HG02840 (cell line): ENCODE data around the gene ELOVL2.

Experiments
- ATAC-seq: cut with Tn5 transposase; IDR thresholded peaks from one replicate; pipeline ENCODE4 v1.9.1; 2021; ENCODE audit warnings: mild to moderate bottlenecking, moderate library complexity, moderate number of reproducible peaks; ENCODE audit not compliant: unreplicated experiment, low FRiP score

The ELOVL2 gene

DNA sequence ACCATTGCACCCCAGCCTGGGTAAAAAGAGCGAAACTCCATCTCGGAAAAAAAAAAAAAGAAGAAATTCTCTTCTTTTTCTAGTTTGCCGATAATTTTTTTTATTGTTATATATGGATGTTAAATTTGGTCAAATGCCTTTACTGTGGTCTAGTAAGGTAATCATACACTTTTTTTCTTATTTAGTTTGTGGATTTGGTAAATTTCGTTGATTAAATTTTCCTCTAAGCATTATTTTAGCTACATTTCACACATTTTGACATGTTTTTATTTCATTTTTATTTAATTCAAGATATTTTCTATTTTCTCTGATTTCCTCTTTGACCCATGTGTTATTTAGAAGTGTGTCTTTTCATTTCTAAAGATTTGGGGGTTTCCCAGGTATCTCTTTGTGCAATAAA lies 18.0 kb upstream of the ELOVL2 start:
- ATAC-seq = no peak

DNA sequence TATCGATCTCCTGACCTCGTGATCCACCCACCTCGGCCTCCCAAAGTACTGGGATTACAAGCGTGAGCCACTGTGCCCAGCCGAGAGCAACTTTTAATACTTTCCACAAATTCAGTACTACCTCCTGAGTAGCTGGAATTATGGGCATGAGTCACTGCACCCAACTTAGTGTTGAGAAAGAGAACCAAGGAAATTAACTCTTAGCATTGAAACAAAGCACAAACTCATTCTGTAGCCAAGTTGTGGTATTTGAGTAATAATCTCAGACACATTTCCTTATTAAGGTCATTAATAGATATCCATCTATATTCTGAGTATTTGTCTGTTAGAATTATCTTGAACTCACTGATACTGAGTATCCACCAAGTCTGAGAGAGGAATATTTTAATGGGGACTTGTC lies 14.3 kb upstream of the ELOVL2 start:
- ATAC-seq = no peak

DNA sequence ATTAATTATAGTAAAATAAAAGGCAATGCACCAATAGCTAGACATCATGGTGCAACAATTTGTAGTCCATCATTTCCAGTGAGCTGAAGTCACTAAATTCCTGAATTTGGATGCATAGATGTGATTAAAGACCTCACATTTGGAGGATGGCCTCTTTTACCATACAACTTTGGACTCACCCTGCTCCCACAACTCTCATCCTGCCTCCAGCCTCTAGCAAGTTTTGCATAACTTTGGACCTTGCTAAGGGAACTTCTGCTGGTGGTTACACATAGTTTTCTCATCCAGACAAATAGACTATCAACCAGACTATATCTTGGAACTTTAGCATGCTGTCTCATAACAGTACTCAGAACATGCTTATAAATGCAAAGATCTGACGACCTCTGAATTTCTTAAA lies 12.8 kb upstream of the ELOVL2 start:
- no peak for ATAC-seq

DNA sequence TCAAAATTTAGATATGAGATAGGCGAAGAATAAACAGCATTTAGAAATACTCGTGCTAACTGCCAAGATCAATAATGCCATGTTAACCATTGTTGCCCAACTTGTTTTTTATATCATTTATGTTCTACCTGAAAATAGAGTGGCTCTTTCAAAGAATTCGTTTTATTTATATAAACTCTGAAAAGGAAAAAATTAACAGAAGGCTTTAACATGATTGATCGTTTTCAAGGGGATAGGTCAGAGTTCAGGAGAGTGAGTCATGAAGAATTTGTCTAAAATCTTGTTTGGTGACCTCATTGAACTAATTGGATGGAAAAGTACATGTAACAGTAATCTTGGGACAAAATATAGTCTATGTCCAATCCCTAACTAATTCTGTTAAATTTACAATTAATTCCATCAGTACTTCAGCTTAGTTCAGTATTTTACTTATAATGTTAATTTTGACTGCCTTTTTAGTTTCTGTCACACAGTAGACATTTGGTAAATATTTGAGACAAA lies 11.1 kb upstream of the ELOVL2 start:
- no peak for ATAC-seq

DNA sequence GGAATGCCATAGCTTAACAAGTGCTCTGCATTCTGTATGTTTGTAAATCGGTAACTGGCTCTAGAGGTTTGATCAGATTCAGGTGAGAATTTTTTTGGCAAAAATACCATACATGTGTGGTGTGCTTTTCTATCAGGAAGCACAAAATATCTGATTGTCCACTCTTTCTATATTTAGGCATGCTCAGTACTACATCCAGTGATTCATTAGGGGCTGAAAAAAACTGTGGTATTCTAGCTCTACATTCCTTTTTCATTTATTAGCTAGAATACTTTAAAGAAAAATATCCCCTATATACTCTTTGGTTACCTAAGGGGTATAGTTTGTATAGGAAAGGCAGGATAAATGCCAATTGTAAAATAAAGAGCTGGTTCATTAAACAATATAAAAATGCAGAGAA lies 10.6 kb upstream of the ELOVL2 start:
- no peak for ATAC-seq

DNA sequence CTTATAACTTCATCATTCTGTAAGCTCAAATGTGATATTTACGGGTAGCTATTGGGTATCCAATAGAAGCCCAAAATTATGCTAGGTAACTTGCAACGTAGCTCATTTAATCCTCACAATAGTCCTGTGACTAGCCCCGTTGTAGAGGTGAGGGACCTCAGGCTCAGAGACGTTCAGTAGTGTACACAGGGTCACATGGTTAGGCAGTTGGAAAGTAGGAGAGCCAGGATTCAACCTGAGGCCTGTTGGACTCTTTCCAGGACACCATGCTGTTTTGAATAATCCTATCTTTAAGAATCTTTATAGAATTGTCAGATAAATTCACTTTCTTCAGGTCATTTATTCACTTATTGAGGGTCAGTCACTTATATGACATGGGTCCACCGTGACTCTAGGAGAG lies 9.2 kb upstream of the ELOVL2 start:
- ATAC-seq = no peak

DNA sequence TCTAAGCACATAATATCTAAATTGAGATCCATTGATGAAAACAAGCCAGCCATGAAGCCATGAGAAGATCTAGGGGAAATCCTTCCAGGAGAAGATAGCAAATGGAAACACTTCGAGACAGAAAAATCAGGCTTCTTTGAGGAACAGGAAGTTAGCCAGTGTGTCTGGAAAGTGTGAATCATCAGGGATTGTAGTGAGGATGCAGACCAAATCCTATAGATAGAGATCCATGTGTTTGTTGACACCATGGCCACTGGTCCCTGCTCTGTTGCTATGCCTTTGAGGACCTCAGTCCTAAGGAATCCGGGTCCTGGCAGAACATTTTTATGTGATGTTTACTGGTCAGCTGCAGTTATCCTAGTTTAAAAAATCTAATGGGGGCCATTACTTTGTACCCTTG lies 6.6 kb upstream of the ELOVL2 start:
- no peak for ATAC-seq

DNA sequence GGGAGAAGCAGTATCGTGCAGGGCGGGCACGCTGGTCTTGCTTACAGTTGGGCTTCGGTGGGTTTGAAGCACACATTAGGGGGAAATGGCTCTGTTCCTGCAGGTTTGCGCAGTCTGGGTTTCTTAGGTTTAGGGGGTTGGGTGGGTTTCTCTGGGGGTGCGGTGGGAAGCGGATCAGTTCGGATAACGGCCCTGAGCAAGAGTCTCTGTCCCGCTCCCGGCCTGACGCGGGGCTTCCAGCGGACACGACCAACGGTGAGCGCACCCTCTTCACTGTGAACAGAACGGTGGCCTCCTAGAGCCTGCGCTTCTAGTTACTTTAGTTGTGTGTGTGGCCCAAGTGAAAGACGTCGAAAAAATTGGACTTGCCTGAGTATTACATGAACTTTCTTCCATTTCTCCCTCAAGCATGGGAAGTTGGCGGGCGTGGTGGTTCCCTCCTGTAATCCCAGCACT lies 635 bp upstream of the ELOVL2 start:
- ATAC-seq = no peak

DNA sequence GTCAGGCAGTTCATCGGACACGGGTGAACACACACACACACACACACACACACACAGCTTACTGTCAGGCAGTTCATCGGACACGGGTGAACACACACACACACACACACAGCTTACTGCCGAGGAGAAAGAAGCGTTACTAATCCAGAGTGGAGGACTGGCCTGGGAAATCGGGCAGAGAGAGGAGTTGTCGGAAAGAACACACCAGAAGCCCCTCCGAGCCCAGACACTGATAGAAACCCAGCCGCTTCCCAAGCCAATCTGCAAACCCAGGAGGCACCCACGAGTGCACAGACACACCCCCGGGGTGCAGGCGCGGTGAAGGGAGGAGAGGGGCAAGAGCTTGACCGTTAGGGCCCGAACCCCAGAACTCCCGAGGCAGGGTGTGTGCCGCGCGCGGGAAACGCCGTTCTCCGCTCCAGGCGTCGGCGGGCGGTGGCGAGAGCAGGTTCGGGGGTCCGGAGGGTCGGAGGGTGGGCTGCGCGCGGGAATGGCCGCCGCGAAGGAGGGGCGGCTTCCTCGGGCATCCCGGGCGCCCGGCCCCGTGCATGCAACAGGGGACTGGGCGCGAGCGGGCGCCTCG lies 636 bp downstream of the ELOVL2 start:
- no peak for ATAC-seq

DNA sequence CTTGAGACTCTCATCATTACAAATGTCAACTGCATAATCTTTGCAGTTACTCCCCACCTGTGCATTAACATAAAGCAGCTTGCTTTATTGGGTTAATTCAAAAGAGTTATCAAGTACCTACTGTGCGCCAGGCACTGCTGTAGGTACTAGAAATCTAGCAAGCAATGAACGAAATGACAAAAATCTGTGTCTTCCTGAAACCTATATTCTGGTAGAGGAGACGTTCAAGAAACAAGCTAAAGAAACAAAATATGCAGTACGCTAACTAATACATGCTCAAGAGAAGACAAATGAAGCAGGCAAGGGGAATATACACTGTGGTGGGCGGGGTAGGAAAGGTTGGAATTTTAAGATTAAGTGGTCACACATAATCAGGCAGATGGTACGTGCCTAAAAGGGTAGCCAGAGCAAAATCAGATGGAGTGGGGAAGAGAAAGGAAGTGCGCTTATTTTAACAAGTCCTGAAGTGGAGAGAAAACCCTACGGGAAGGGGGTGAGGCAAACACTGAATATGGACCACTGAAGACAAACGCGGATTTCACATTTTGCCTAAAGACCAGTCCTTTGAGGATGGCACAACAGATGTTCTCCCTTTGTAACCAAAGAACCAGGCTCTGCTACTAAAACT lies 1.2 kb downstream of the ELOVL2 start:
- no peak for ATAC-seq

DNA sequence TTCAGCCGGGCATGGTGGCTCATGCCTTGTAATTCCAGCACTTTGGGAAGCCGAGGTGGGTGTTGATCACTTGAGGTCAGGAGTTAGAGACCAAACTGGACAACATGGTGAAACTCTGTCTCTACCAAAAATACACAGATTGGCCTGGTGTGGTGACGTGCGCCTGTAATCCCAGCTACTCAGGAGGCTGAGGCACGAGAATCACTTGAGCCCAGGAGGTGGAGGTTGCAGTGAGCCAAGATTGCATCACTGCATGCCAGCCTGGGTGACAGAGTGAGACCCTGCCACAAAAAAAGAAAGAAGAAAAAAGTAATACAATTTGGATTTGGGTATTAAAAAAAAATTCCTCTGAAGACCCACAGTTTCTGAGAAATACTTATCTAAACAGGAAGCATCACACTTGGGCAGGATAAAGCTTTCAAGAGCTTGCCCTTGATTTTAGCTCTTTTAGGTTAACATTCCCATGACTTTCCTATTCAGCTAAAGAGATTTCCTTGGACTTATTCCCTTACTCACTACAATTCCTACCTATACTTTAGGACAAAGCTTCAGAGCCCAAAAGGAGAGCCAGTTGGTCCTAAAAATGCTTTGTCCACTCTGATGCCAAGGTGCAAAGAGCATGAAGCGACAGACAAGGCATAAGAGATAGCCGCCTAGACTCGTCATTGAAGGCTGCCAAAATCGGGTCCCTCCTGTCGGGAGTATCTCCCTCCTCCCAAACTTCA lies 1.9 kb downstream of the ELOVL2 start:
- ATAC-seq = no peak

DNA sequence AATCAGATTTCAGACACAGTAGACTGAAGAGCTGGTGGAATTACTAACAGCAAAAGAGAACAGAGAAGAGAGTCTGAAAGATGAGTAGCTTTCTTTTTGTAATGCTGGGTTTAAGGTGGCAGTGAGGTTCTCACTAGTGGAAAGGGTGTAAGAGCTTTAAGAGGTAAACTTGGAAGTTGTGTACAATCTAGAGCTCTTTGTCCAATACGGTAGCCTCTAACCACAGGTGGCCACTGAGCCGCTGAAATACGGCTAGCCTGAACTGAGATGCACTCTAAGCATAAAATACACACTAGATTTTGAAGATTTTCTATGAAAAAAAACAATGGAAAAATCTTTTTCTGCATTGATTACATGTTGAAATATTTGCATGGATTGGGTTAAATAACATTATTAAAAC lies 4.0 kb downstream of the ELOVL2 start:
- ATAC-seq = no peak

DNA sequence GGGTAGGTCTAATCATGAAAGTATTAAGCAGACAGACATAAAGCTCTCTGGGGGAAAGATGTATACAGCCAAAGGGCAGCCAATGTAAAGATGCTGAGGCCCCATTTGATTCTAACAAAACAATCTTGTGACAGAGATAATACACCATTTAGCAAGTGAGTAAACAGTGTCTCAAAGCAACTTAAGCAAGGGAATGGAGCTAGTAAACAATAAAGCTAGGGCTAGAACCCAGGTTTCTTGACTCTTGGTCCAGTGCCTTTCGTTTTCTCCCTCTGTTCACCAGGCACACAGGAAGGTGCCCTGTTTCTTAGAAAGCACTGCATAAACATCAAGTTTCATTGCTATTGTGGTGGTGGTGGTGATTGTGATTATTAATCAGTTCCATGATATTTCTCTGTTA lies 5.1 kb downstream of the ELOVL2 start:
- no peak for ATAC-seq

DNA sequence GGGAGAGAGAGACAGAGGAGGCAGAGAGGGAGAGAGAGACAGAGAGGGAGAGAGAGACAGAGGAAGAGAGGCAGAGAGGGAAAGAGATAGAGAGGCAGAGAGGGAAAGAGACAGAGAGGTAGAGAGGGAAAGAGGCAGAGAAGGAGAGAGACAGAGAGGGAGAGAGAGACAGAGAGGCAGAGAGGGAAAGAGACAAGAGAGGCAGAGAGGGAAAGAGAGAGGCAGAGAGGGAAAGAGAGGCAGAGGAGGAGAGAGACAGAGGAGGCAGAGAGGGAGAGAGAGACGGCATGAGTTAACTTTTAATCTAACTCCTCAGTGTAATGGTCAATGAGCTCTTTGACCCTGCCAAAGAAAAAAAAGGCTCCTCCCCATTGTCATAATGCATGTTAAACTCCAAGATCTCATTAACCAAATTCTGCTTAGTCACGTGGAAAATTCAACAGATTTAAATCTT lies 7.1 kb downstream of the ELOVL2 start:
- no peak for ATAC-seq

DNA sequence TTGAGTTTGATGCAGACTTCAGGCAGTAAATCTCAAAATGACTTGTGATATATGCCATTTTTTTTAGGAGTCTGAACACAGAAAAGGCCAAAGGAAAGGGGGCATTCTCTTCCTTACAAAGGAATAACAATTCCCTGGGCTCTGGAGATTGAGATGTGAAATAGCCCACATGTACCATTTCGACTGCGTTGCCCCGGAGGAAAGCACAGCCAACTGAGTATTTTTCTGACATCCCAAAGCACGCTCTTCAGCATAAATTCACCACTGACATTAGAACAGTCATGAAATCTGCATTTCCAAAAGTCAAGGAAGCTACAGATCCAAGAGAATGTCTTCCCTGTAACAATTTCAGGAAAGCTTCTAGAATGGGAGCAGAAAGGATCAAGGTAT lies 7.8 kb downstream of the ELOVL2 start:
- ATAC-seq = no peak

DNA sequence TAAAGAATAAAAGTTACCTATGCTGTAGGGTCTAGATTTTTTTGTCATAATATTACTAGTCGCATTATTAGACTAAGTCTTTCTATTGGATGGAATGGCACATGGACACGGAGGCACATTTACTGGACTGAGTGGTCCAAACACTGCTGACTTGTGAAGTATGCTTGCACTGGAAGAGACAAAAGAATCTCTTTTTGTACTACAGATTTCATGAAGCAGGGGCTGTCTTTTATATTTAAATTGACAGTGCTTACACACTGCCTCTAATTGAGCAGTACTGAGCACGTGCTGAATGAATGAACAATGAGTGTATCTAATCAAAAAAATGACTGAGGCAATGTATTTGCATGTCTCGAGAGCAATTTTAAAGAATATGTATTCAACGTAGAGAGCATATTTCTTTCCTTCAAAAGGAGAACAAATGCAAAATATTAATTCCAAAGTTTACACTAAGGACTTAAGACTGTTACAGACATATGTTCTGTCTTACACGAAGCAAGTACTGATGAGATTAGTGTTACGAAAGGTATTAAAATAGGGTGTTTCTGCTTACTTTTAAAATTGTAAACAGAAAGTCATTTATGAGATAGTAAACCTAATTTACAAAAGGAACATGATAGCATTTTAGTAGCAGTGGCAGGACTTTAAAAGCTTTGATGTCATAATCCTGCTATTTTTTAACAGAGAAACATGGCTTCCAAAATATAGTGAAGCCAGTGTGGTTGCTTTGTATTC lies 8.3 kb downstream of the ELOVL2 start:
- ATAC-seq = no peak

DNA sequence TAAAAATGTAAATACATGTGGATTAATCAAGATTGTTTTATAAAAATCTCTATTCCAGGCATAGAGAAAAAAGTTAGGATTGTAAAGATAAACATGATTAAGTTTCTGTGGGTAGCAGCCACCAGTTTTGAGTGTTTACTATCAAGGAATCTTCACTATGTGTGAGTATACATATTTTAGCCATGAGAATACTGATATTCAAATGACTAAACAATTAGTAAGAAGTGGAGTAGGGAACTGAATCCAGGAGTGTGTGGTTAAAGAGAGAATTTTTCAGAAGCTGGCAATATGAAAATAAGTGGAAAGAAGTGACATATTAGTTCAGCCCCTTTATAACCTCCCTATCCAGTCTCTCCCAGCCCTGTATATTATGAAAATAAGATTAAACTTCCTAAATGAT lies 10.3 kb downstream of the ELOVL2 start:
- ATAC-seq = no peak

DNA sequence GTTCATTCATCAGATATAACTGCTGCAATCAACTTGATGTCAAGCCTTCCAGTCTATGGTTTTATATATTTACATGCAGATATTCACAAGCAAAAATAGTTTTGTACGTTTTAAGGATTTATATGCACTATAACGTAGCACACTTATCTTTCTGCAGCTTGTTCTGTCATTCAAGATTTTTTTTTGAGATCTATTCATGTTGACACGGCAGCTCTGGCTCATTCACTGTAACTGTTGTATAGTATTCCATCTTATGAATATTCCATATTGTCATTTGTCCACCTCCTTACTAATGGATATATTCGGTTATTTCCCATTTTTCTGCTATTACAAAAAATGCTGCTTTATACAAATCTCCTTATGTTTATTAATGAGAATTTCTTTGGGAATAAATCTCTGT lies 13.2 kb downstream of the ELOVL2 start:
- ATAC-seq = no peak

DNA sequence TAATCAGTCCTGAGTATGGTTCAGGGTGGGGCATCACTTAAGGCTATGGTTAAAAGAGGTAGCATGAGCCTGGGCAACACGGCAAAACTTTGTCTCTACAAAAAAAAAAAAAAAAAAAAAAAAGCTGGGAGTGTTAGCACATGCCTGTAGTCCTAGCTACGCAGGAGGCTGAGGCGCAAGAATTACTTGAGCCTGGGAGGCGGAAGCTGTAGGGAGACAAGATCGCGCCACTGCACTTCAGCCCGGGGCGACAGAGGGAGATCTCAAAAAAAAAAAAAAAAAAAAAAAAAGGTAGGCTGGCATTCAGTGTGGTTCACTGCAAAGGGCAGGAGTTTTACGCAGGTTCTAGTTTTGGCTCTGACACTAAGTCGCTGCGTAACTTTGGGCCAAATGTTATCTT lies 15.1 kb downstream of the ELOVL2 start:
- ATAC-seq = no peak

DNA sequence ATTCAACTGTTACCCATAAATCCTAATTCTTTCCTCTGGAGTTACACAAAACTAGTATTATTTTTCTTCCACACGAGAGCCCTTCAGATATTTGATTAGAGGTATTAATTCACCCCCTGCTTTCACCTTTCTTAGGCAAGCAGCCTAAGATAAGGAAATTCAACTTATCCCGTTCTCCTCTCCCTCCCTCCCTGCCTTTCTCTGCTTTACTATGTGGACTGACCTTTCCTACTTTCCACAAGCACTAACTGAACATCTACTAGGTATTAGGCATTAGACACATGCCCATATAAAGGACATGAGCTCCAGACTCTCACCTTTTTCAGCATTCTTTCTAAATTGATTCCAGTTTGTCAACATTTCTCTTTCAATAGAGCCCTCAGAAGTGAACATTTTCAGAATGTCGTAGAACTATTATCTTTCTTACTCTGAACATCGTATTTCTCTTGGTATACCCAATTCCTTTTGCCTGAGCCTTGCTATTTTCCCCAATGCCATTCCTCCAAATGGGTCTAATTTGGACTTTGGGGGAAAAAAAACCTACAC lies 16.5 kb downstream of the ELOVL2 start:
- no peak for ATAC-seq
